Endothelial cell of umbilical vein (primary cell): ENCODE data around the gene MEI4. TPM values are rescaled to one million over a fixed set of nuclear protein-coding genes. Genes with fewer than 3 reads are reported as not detected.

ENCODE experiments used
- BruUV-seq: library from RNA; stranded (reverse); fragments of 400-500 nt; replicated peaks from 2 replicates; lab custom pipeline; 2021; lab: Mats Ljungman, UMichigan
- CTCF ChIA-PET: fragments of 300-600, 350-600 bp; sonication (Branson Sonifier 250); formaldehyde crosslinking; loops from one replicate; lab custom pipeline; 2021; ENCODE audit warnings: antibody characterized with exemption, inconsistent platforms; lab: Charles Lee
- POLR2A ChIA-PET: fragments of 300-600, 350-600 bp; sonication (Branson Sonifier 250); formaldehyde crosslinking; loops from one replicate; lab custom pipeline; 2021; ENCODE audit warnings: antibody characterized with exemption, inconsistent platforms; lab: Charles Lee
- DNase-seq: peaks from one replicate; pipeline ENCODE4 v3.0.0-alpha.2; 2011; ENCODE audit warnings: low read depth, low spot score
- FAIRE-seq: peaks from 2 replicates; lab custom pipeline; 2011; peaks lifted over from hg19 to GRCh38; lab: Jason Lieb, UNC
- H2AFZ ChIP-seq: 2 replicates; pipeline ENCODE4 v1.6.0; 2012; ENCODE audit warnings: low read depth, low read length, control low read depth, inconsistent platforms
- H3K27ac ChIP-seq: 2 replicates; pipeline ENCODE4 v1.5.1; 2011; ENCODE audit warnings: low read depth, mild to moderate bottlenecking, control low read depth, low read length, moderate library complexity; ENCODE audit not compliant: insufficient read depth
- H3K27me3 ChIP-seq, 2 experiments: 2 replicates each; pipeline versions ENCODE4 v1.6.0 to v1.6.1; 2011; ENCODE audit warnings: low read length in 2 of 2, mixed read lengths in 1 of 2; ENCODE audit not compliant: control insufficient read depth in 2 of 2, insufficient read depth in 2 of 2
- H3K36me3 ChIP-seq, 2 experiments: 2 replicates in 1 of 2; 3 replicates in 1 of 2; pipeline ENCODE4 v1.5.1; 2011; ENCODE audit warnings: low read length in 2 of 2, mild to moderate bottlenecking in 1 of 2, moderate library complexity in 1 of 2; ENCODE audit not compliant: control insufficient read depth in 2 of 2, insufficient read depth in 2 of 2; ENCODE audit errors: extremely low read depth in 1 of 2
- H3K4me1 ChIP-seq: 3 replicates; pipeline ENCODE4 v1.5.1; 2011; ENCODE audit warnings: mild to moderate bottlenecking, low read length; ENCODE audit not compliant: control insufficient read depth, insufficient read depth; ENCODE audit errors: extremely low read depth
- H3K4me2 ChIP-seq: 2 replicates; pipeline ENCODE4 v1.6.1; 2011; ENCODE audit warnings: low read length, control low read depth, mixed read lengths; ENCODE audit not compliant: insufficient read depth
- H3K4me3 ChIP-seq, 3 experiments: fragments of 200-600 bp in 1 of 3; sonication (generic), shearing (Covaris generic) in 1 of 3; replicated peaks in 1 of 3; 2 replicates each; pipeline ENCODE4 v1.5.1; 2011 to 2016; ENCODE audit warnings: control low read depth in 3 of 3, low read length in 3 of 3, mild to moderate bottlenecking in 2 of 3, inconsistent platforms in 1 of 3, low read depth in 1 of 3, moderate library complexity in 1 of 3; ENCODE audit not compliant: insufficient read depth in 1 of 3
- H3K79me2 ChIP-seq: 2 replicates; pipeline ENCODE4 v1.6.0; 2012; ENCODE audit warnings: low read length, inconsistent platforms; ENCODE audit not compliant: control insufficient read depth, insufficient read depth
- H3K9ac ChIP-seq: replicated peaks from 2 replicates; pipeline ENCODE3; 2011; ENCODE audit warnings: low read length, control low read depth; ENCODE audit not compliant: insufficient read depth; ENCODE audit errors: extremely low read depth
- H3K9me1 ChIP-seq: replicated peaks from 3 replicates; pipeline ENCODE4 v1.6.0; 2011; ENCODE audit warnings: mild to moderate bottlenecking, low read length; ENCODE audit not compliant: control insufficient read depth, insufficient read depth; ENCODE audit errors: extremely low read depth
- H3K9me3 ChIP-seq: replicated peaks from 2 replicates; pipeline ENCODE4 v1.5.1; 2012; ENCODE audit warnings: low read length, inconsistent platforms; ENCODE audit not compliant: control insufficient read depth, insufficient read depth
- H4K20me1 ChIP-seq: replicated peaks from 2 replicates; pipeline ENCODE3; 2011; ENCODE audit warnings: mild to moderate bottlenecking, low read length; ENCODE audit not compliant: control insufficient read depth, insufficient read depth; ENCODE audit errors: extremely low read depth
- FOS ChIP-seq: IDR thresholded peaks from 2 replicates; pipeline ENCODE4 v1.6.1; 2011; ENCODE audit warnings: mild to moderate bottlenecking, low read length, moderate library complexity, borderline replicate concordance; ENCODE audit not compliant: insufficient read depth
- GATA2 ChIP-seq: IDR thresholded peaks from 2 replicates; pipeline ENCODE4 v1.7.0; 2011; ENCODE audit warnings: low read depth, mild to moderate bottlenecking, moderate library complexity, mixed read lengths, low read length; ENCODE audit not compliant: insufficient read length, insufficient read depth
- JUN ChIP-seq: IDR thresholded peaks from 2 replicates; pipeline ENCODE4 v1.6.1; 2011; ENCODE audit warnings: borderline replicate concordance, low read depth; ENCODE audit not compliant: insufficient read length, insufficient read depth
- MYC ChIP-seq: IDR thresholded peaks from one replicate; pipeline ENCODE4 v1.6.1; 2011; ENCODE audit warnings: mild to moderate bottlenecking, low read depth, low read length
- POLR2A ChIP-seq: IDR thresholded peaks from 2 replicates; pipeline ENCODE4 v1.6.1; 2012; ENCODE audit warnings: low read depth, mild to moderate bottlenecking, control low read depth, low read length
- dilution Hi-C: fragments of 300-500 bp; cut with MboI; formaldehyde crosslinking; loops from one replicate; pipeline ENCODE4 v1.15.0; 2019; ENCODE audit warnings: low sequenced_read_pairs; ENCODE audit not compliant: extremely low pct_ligation_motif_present
- intact Hi-C: fragments of 100-400 bp; cut with micrococcal nuclease; formaldehyde crosslinking; loops from one replicate; pipeline ENCODE4 v1.10.0; 2022
- polyA plus RNA-seq, 4 experiments: library from polyadenylated mRNA; depleted of rRNA in 3 of 4; stranded (reverse) in 3 of 4; unstranded in 1 of 4; fragments of >200 nt; gene quantifications; 2 replicates each; pipeline versions ENCODE4 v1.2.1 to v1.2.3, GENCODE V29; 2011 to 2012; ENCODE audit warnings: missing spikeins in 1 of 4
- total RNA-seq: library from RNA; stranded (reverse); gene quantifications from 2 replicates; pipeline ENCODE4 v1.2.3, GENCODE V29; 2021
- TF ChIP-seq, protein P1 (sequence below): IDR thresholded peaks from 2 replicates; pipeline ENCODE4 v1.6.1; 2011; ENCODE audit not compliant: insufficient read depth, insufficient read length
- TF ChIP-seq, protein P2 (sequence below), 2 donors: IDR thresholded peaks; 1 replicate in 1 of 2; 2 replicates in 1 of 2; pipeline ENCODE4 v1.5.1; 2011; ENCODE audit warnings: low read length in 2 of 2, mild to moderate bottlenecking in 2 of 2, moderate library complexity in 2 of 2, control low read depth in 1 of 2, inconsistent platforms in 1 of 2, low read depth in 1 of 2; ENCODE audit not compliant: insufficient read depth in 1 of 2; ENCODE audit errors: extremely low read depth in 1 of 2

MEI4 gene
- total and polyA plus RNA-seq, 2 donors (not counting 3 experiments of a cell fraction or from before 2014, with no cell fraction given): not detected

DNA sequence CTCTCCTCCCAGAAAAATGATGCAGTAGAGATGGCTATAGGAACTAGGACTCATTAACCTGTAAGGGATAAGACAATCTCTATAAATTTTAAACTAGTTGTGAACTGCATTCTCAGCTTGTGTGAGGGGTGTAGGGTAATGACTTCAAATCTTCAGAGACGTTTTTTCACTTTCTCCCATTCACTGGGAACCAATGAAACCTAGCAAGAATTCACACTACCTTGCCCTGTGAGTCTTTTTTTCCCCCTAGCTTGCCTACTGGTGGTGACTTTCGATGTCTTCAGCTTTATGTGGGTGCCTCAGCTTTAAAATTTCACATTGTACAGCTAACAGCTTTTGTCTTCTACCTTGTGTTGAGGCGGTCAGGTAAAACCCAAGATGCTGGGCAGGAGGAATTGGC lies 192.0 kb downstream of the MEI4 start:
- dilution Hi-C loops (no loop called here), intact Hi-C loops (no loop called here)
- H3K4me3 ChIP-seq: no peak overlapping the region
- no TSS peak for BruUV-seq
- no peak overlapping the region for H3K9ac ChIP-seq
- ChIA-PET CTCF (no interaction called here), POLR2A (no interaction called here)
- no peaks in the 10 kb centered on the region for H4K20me1 ChIP-seq
- FAIRE-seq (no peak), DNase-seq (no peak)
- H3K9me3 ChIP-seq: no peaks in the 10 kb centered on the region
- H3K36me3 ChIP-seq: no peaks in the 10 kb centered on the region
- no peak overlapping the region for H3K4me2 ChIP-seq
- H2AFZ ChIP-seq: no peak overlapping the region
- no peak overlapping the region for H3K27ac ChIP-seq
- H3K79me2 ChIP-seq: no peaks in the 10 kb centered on the region
- no peaks in the 10 kb centered on the region for H3K9me1 ChIP-seq
- H3K4me1 ChIP-seq: no peaks in the 10 kb centered on the region
- TF ChIP-seq, protein P1, sequence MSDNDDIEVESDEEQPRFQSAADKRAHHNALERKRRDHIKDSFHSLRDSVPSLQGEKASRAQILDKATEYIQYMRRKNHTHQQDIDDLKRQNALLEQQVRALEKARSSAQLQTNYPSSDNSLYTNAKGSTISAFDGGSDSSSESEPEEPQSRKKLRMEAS: no peak
- H3K27me3 ChIP-seq: no peaks in the 10 kb centered on the region

DNA sequence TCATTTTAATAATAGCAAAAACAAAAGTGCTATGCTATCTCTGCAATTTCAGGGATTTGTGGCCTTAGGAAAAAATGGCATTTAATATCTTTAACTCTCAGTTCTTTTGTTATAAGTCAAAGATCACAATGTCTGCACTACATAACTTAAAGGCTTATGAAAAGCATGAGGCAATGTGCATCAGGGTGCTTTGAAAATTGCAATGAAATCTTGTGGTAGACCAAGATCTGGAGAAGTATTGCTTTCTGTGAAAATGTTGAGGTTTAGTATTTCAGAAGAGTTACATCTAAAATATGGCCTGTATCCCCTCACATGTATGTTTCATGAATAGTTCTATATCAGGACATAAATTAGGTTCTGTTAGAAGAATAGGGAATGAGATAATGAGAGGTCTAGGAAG lies 200.6 kb downstream of the MEI4 start:
- TF ChIP-seq POLR2A (no peak), MYC (no peak), GATA2 (no peak), FOS (no peak), JUN (no peak)
- TF ChIP-seq, protein P2, sequence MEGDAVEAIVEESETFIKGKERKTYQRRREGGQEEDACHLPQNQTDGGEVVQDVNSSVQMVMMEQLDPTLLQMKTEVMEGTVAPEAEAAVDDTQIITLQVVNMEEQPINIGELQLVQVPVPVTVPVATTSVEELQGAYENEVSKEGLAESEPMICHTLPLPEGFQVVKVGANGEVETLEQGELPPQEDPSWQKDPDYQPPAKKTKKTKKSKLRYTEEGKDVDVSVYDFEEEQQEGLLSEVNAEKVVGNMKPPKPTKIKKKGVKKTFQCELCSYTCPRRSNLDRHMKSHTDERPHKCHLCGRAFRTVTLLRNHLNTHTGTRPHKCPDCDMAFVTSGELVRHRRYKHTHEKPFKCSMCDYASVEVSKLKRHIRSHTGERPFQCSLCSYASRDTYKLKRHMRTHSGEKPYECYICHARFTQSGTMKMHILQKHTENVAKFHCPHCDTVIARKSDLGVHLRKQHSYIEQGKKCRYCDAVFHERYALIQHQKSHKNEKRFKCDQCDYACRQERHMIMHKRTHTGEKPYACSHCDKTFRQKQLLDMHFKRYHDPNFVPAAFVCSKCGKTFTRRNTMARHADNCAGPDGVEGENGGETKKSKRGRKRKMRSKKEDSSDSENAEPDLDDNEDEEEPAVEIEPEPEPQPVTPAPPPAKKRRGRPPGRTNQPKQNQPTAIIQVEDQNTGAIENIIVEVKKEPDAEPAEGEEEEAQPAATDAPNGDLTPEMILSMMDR (IDR thresholded peaks at IDR 0.05; ENCODE audit: extremely low read depth in 1 of 2, insufficient read depth in 1 of 2, low read depth in 1 of 2, low read length in 2 of 2): no peak
- TF ChIP-seq, protein P1: no peak
- H2AFZ ChIP-seq: no peak overlapping the region
- intact Hi-C loops: no loop called here

More for the DNA sequence above, 200.6 kb downstream of the MEI4 start:
- DNase-seq (no peak), FAIRE-seq (no peak)
- H3K36me3 ChIP-seq: no peaks in the 10 kb centered on the region
- no peaks in the 10 kb centered on the region for H3K9me1 ChIP-seq
- no peak overlapping the region for H3K9ac ChIP-seq
- CTCF ChIA-PET: interaction anchor here (1.3 kb wide), 1 partner anchor 957 kb away, joined by 3 read pairs; no protein-coding TSS in a partner anchor
- no peaks in the 10 kb centered on the region for H3K4me1 ChIP-seq
- no peaks in the 10 kb centered on the region for H4K20me1 ChIP-seq
- no peaks in the 10 kb centered on the region for H3K9me3 ChIP-seq
- H3K27ac ChIP-seq: no peak overlapping the region
- H3K27me3 ChIP-seq: no peaks in the 10 kb centered on the region
- BruUV-seq: no TSS peak
- dilution Hi-C loops: no loop called here
- H3K4me3 ChIP-seq: no peak overlapping the region
- no peaks in the 10 kb centered on the region for H3K79me2 ChIP-seq
- POLR2A ChIA-PET: no interaction called here
- H3K4me2 ChIP-seq: no peak overlapping the region
